Measurements from ENCODE around the gene SSTR5.

DNA sequence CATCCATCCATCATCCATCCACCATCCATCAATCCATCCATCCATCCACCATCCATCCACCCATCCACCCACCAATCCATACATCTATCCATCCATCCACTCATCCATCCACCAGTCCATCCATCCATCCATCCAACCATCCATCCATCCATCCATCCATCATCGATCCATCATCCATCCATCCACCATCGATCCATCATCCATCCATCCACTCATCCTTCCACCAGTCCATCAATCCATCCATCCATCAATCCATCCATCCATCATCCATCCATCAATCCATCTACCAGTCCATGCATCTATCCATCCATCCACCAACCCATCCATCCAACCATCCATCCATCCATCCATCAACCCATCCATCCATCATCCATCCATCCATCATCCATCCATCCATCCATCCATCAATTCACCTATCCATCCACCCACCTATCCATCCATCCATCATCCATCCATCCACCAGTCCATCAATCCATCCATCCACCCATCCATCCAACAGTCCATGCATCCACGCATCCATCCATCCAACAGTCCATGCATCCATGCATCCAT is 39.3 kb upstream of the SSTR5 start:
- TF ChIP-seq TAF1 (IDR thresholded peaks at IDR 0.05; ENCODE audit: borderline replicate concordance, low read depth, low read length) = no peak
- no peak for TF ChIP-seq MEF2A (IDR thresholded peaks at IDR 0.05; ENCODE audit: insufficient read depth, low read depth, low read length)
- TF ChIP-seq JUND (IDR thresholded peaks at IDR 0.05; ENCODE audit: low read depth, low read length) = no peak
- no peak for TF ChIP-seq EZH2 (IDR thresholded peaks at IDR 0.05; ENCODE audit: borderline replicate concordance, control insufficient read depth, low read depth, low read length)

All from GM12878 (cell line).